BJ (cell line): ENCODE results near the gene TJP2. TPM values are rescaled to one million over a fixed set of nuclear protein-coding genes. Genes with fewer than 3 reads are reported as not detected.
A peak's percentile ranks its signal among the peaks of the same experiment; 100 is the strongest.

ENCODE experiments used
- CTCF ChIA-PET: fragments of 350-600 bp; formaldehyde crosslinking; extraction: SDS; loops from one replicate; lab custom pipeline; 2021; ENCODE audit warnings: antibody characterized with exemption, inconsistent platforms; lab: Yijun Ruan, JAX
- POLR2A ChIA-PET: fragments of 300-600 bp; sonication (Branson Sonifier 250); formaldehyde crosslinking; extraction: SDS; loops from one replicate; lab custom pipeline; 2021; ENCODE audit warnings: antibody characterized with exemption; lab: Charles Lee
- DNase-seq: peaks from one replicate; pipeline ENCODE4 v3.0.0-alpha.2; 2011; ENCODE audit warnings: low read depth
- H3K27me3 ChIP-seq: 2 replicates; pipeline ENCODE4 v1.6.0; 2011; ENCODE audit warnings: low read length; ENCODE audit not compliant: control insufficient read depth, insufficient read depth
- H3K36me3 ChIP-seq: 2 replicates; pipeline ENCODE4 v1.5.1; 2011; ENCODE audit warnings: low read length; ENCODE audit not compliant: control insufficient read depth, insufficient read depth
- H3K4me3 ChIP-seq: 2 replicates; pipeline ENCODE4 v1.5.1; 2011; ENCODE audit warnings: low read depth, mild to moderate bottlenecking, control low read depth, low read length
- polyA plus RNA-seq: library from polyadenylated mRNA; depleted of rRNA; stranded (reverse); fragments of >200 nt; gene quantifications from 2 replicates; pipeline ENCODE4 v1.2.3, GENCODE V29; 2011
- TF ChIP-seq, protein P1 (sequence below): IDR thresholded peaks from 2 replicates; pipeline ENCODE4 v1.5.1; 2011; ENCODE audit warnings: low read depth, mild to moderate bottlenecking, control low read depth, inconsistent platforms, low read length, moderate library complexity; ENCODE audit not compliant: insufficient read depth

The TJP2 gene
- polyA plus RNA-seq, 1 experiment: 5.6 TPM

DNA sequence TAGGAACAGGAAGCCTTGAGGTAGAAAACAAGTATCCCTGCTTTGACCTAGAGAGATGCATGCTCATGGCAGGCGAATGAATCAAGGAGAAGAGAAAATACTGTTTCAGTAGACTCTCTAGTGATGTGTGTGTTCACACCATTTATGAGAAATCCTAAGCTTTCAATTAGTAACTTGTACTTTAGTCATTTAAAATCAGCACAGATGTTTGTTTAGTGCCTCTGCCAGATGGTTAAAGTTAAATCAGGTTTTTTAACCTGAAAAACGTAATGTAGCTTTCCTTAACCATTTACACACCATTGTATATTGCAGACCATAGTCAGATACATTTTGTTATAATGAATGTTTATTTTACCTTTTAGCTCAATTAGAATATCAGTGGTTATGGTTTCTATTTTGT is 5.0 kb downstream of the TJP2 start:
- ChIA-PET CTCF (interaction anchor here (5.0 kb wide), 1 partner anchor 13 kb away, joined by 21 read pairs; no protein-coding TSS in a partner anchor), POLR2A (no interaction called here)
- no peak for DNase-seq
- H3K27me3 ChIP-seq: no peaks in the 10 kb centered on the region
- H3K4me3 ChIP-seq: no peak overlapping the region
- TF ChIP-seq, protein P1, sequence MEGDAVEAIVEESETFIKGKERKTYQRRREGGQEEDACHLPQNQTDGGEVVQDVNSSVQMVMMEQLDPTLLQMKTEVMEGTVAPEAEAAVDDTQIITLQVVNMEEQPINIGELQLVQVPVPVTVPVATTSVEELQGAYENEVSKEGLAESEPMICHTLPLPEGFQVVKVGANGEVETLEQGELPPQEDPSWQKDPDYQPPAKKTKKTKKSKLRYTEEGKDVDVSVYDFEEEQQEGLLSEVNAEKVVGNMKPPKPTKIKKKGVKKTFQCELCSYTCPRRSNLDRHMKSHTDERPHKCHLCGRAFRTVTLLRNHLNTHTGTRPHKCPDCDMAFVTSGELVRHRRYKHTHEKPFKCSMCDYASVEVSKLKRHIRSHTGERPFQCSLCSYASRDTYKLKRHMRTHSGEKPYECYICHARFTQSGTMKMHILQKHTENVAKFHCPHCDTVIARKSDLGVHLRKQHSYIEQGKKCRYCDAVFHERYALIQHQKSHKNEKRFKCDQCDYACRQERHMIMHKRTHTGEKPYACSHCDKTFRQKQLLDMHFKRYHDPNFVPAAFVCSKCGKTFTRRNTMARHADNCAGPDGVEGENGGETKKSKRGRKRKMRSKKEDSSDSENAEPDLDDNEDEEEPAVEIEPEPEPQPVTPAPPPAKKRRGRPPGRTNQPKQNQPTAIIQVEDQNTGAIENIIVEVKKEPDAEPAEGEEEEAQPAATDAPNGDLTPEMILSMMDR: no peak
- H3K36me3 ChIP-seq: no peaks in the 10 kb centered on the region

DNA sequence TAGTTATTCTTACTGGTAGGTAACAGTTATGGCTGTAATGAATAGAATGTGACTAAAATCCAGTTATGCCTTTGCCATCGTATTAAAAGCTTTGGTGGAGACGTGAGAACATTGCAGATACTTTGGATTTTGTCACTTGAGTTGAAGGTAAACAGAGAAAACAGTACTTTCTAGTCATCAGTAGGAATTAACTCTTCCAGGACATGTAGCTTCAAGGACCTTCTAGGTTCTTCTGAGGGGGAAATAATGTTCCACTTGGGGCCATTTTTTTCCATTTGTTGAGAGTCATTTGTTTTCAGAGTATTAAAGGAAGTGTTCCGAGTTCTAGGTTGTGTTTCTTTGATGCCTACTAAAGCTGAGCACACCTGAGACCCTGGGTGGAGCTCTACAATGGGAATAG is 6.1 kb downstream of the TJP2 start:
- H3K36me3 ChIP-seq: no peaks in the 10 kb centered on the region
- TF ChIP-seq, protein P1: no peak
- ChIA-PET POLR2A (no interaction called here), CTCF (interaction anchor here (0.6 to 3.3 kb wide), 5 partner anchors 13 to 145 kb away, joined by 3 to 21 read pairs (median 3); partner anchors contain the start of gene FXN)
- no peak overlapping the region for H3K4me3 ChIP-seq
- no peak for DNase-seq
- no peaks in the 10 kb centered on the region for H3K27me3 ChIP-seq

- ChIA-PET CTCF (interaction anchor here (0.5 to 3.3 kb wide), 6 partner anchors 12 to 613 kb away, joined by 3 to 21 read pairs (median 3); partner anchors contain the start of gene FXN), POLR2A (no interaction called here)
- peak; percentile 95 for DNase-seq
- Histone ChIP-seq H3K4me3 (no peak overlapping the region), H3K36me3 (no peaks in the 10 kb centered on the region), H3K27me3 (no peaks in the 10 kb centered on the region)
- TF ChIP-seq, protein P1: no peak
These were observed 6.6 kb downstream of the TJP2 start for GRCh38 chr9:69180670-69181069.

- CTCF ChIA-PET: interaction anchor here (2.0 to 3.3 kb wide), 2 partner anchors 11 to 128 kb away, joined by 9 to 21 read pairs; no protein-coding TSS in a partner anchor
- TF ChIP-seq, protein P1: no peak
- POLR2A ChIA-PET: no interaction called here
- no peak overlapping the region for H3K4me3 ChIP-seq
- H3K36me3 ChIP-seq: no peaks in the 10 kb centered on the region
- H3K27me3 ChIP-seq: no peaks in the 10 kb centered on the region
- no peak for DNase-seq
These were observed 7.9 kb downstream of the TJP2 start for GRCh38 chr9:69181908-69182353.

GRCh38 chr9:69184266-69184665 is 10.2 kb downstream of the TJP2 start:
- TF ChIP-seq, protein P1: no peak
- no peak overlapping the region for H3K4me3 ChIP-seq
- CTCF ChIA-PET: interaction anchor here (1.0 to 1.4 kb wide), 3 partner anchors 9 to 137 kb away, joined by 3 to 6 read pairs (median 5); no protein-coding TSS in a partner anchor
- no peaks in the 10 kb centered on the region for H3K36me3 ChIP-seq
- H3K27me3 ChIP-seq: no peaks in the 10 kb centered on the region
- no peak for DNase-seq
- POLR2A ChIA-PET: no interaction called here
